RWPE2 (cell line): ENCODE data around the gene RABL6.

ENCODE experiments used
- ATAC-seq: fragments of 200-7000 bp; cut with Tn5 transposase; 3 replicates; pipeline ENCODE4 v1.9.1; 2021; ENCODE audit warnings: low read depth
- DNase-seq: peaks from one replicate; pipeline ENCODE4 v3.0.0-alpha.2; 2020; ENCODE audit warnings: low spot score
- H3K27ac ChIP-seq: fragments of 450-650 bp; 2 replicates; pipeline ENCODE4 v1.5.1; 2017; ENCODE audit warnings: mild to moderate bottlenecking; ENCODE audit not compliant: poor library complexity, severe bottlenecking
- H3K27me3 ChIP-seq: fragments of 250-450 bp; sonication (Bioruptor Pico); 2 replicates; pipeline ENCODE4 v1.5.1; 2021; ENCODE audit warnings: mild to moderate bottlenecking, moderate library complexity; ENCODE audit not compliant: insufficient read depth, poor library complexity, severe bottlenecking
- H3K36me3 ChIP-seq: fragments of 250-450 bp; sonication (Bioruptor Pico); 2 replicates; pipeline ENCODE4 v1.5.1; 2020; ENCODE audit warnings: low read depth, mild to moderate bottlenecking, moderate library complexity
- H3K4me1 ChIP-seq: fragments of 250-450 bp; sonication (Bioruptor Pico); 2 replicates; pipeline ENCODE4 v1.5.1; 2021; ENCODE audit warnings: mild to moderate bottlenecking, moderate library complexity; ENCODE audit not compliant: insufficient read depth, poor library complexity, severe bottlenecking
- H3K4me3 ChIP-seq: fragments of 250-450 bp; sonication (Bioruptor Pico); 2 replicates; pipeline ENCODE4 v1.5.1; 2021; ENCODE audit warnings: mild to moderate bottlenecking, moderate library complexity; ENCODE audit not compliant: severe bottlenecking
- H3K9me3 ChIP-seq: fragments of 250-450 bp; sonication (Bioruptor Pico); 2 replicates; pipeline ENCODE4 v1.5.1; 2021; ENCODE audit warnings: mild to moderate bottlenecking, moderate library complexity; ENCODE audit not compliant: severe bottlenecking
- CTCF ChIP-seq: fragments of 450-650 bp; IDR thresholded peaks from one replicate; pipeline ENCODE4 v1.5.1; 2017; ENCODE audit warnings: mild to moderate bottlenecking, moderate library complexity; ENCODE audit not compliant: poor library complexity, severe bottlenecking

Gene RABL6

GRCh38 chr9:136857581-136858412 is 50.0 kb downstream of the RABL6 start:
- Histone ChIP-seq H3K4me1 (no peaks in the 10 kb centered on the region), H3K9me3 (no peaks in the 10 kb centered on the region), H3K27me3 (no peaks in the 10 kb centered on the region), H3K27ac (no peak overlapping the region), H3K4me3 (no peak overlapping the region), H3K36me3 (peaks cover 10% of the 10 kb centered on the region)
- DNase-seq = no peak
- no peak for ATAC-seq
- no peak for TF ChIP-seq CTCF

GRCh38 chr9:136858452-136858843 is 50.7 kb downstream of the RABL6 start:
- Histone ChIP-seq H3K4me1 (no peaks in the 10 kb centered on the region), H3K27ac (no peak overlapping the region), H3K27me3 (no peaks in the 10 kb centered on the region), H3K36me3 (peaks cover 17% of the 10 kb centered on the region), H3K9me3 (no peaks in the 10 kb centered on the region), H3K4me3 (no peak overlapping the region)
- no peak for TF ChIP-seq CTCF
- ATAC-seq = no peak
- no peak for DNase-seq

DNA sequence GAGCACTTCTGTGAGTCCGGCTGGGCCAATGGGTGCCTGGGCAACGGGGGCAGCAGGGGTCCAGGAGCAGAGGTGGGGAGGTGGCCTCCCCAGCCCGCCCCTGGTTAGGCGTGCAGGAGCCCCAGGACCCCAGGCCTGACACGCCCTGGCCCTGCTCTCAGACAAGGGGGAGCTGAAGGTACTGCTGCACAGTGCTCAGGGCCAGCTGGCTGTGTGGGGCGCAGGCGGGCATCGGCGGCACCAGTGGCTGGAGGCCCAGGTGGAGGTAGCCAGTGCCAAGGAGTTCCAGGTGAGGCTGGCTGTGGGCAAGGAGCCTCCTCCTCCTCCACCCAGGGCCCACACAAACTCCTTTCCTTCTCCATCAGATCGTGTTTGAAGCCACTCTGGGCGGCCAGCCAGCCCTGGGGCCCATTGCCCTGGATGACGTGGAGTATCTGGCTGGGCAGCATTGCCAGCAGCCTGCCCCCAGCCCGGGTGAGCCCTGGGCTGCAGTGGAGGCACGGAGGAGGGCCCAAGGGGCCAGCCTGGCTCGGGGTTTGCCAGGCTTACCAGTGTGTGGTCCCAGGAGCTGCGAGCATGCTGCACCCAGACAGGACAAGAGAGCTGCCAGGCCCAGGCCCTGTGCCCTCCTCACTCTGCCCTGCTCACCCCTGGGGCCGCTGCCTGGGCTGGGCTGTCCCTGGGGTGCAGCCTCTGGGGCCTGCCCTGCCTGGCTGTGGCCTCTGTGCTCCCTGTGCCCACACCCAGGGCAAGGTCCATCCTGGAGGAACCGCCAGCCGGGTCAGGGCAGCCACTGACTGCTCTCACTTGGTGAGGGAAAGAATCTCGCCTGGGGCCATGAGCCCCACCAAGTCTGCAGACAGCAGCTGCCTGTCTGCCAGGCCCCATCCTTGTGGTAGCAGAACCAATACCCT is 51.4 kb downstream of the RABL6 start:
- Histone ChIP-seq H3K27me3 (no peaks in the 10 kb centered on the region), H3K9me3 (no peaks in the 10 kb centered on the region), H3K27ac (peak overlapping the region; percentile 6), H3K4me3 (no peak overlapping the region), H3K4me1 (no peaks in the 10 kb centered on the region), H3K36me3 (peaks cover 24% of the 10 kb centered on the region)
- ATAC-seq (peak; percentile 35), DNase-seq (no peak)
- no peak for TF ChIP-seq CTCF

- H3K4me1 ChIP-seq = no peaks in the 10 kb centered on the region
- DNase-seq (no peak), ATAC-seq (no peak)
- no peak for TF ChIP-seq CTCF
- no peaks in the 10 kb centered on the region for H3K9me3 ChIP-seq
- peaks cover 34% of the 10 kb centered on the region for H3K36me3 ChIP-seq
- no peaks in the 10 kb centered on the region for H3K27me3 ChIP-seq
- no peak overlapping the region for H3K27ac ChIP-seq
- H3K4me3 ChIP-seq = no peak overlapping the region
Measured at GRCh38 chr9:136860529-136860928, 52.8 kb downstream of the RABL6 start.
